CD4-positive, alpha-beta T cell treated with Interleukin-15 for 4 hours (primary cell): ENCODE data around the gene TEX52.
"Not testable (repeated sequence)": the region's sequence is repeated elsewhere in the genome, so short reads cannot be mapped to it uniquely, and the experiment has no call there.

Experiments
- DNase-seq: peaks from one replicate; pipeline ENCODE4 v3.0.0-alpha.2; 2020; ENCODE audit warnings: low spot score

The TEX52 gene

GRCh38 chr12:2857021-2857431 lies at the start of gene TEX52:
Gene TEX52, minus strand, starts transcription at chr12:2857039. Its CDS starts 13 bp downstream, at chr12:2857026.
- DNase-seq: no peak

DNA sequence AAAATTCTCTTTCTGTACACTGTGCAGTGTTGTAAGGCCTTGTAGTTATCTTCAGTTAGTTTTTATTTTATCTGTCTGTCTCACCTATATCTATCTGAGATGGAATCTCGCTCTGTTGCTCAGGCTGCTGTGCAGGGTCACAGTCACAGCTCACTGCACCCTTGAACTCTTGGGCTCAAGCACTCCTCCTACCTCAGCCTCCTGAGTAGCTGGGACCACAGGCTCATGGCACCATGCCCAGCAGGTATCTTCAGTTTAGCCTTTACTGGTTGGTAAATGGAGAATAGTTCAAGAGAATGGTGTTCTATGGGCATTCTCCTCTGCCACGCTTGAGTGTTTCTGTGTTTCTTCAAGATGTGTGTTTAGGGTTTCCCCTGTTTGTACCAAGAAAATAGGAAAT lies 47.4 kb upstream of the TEX52 start:
- no peak for DNase-seq

DNA sequence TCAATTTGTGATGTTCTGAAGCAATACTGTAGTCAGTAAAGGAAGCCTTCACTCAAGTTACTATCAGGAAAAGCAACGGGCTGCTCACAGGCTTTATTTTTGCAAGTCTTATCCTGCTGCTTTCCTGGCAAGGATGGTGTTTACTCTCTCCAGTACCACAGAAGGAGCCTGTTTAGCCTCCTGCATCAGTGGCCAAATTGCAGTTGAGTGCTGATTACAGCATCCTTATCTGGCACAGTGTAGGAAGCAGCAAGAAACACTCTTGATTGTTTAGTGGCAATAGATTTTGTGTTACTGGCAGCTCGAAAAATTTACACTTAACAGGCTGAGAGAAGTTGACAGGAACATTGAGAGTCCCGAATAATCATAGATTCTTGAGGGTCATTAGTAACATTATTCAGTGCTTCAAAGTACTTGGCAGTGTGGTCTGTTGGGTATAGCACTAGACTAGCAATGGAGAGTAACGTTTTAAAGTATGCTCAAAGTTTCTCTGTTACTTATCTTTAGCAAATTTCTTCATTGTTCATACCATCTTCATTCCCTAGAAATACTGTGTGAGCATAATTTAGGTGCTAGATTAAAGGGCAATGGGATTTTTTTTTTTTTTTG lies 45.5 kb upstream of the TEX52 start:
- DNase-seq: no peak

- DNase-seq: no peak
Measured at GRCh38 chr12:2900642-2901041, 43.8 kb upstream of the TEX52 start.

- no peak for DNase-seq
Measured at GRCh38 chr12:2897418-2897817, 40.6 kb upstream of the TEX52 start.

DNA sequence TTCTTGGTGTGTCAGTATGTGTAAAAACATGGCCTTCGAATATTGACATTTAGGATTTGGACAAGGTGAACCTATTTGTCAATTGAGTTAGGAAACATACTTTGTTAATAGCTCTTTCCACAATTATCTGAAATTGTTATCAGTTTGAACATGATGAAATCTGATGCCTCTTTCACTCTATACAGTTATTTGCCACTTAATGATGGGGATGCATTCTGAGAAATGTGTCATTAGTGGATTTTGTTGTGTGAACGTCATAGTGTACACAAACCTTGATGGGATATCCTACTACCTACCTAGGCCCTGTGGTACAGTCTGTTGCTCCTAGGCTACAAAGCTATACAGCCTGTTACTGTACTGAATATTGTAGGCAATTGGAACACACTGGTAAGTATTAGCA lies 38.7 kb upstream of the TEX52 start:
- DNase-seq: no peak

DNA sequence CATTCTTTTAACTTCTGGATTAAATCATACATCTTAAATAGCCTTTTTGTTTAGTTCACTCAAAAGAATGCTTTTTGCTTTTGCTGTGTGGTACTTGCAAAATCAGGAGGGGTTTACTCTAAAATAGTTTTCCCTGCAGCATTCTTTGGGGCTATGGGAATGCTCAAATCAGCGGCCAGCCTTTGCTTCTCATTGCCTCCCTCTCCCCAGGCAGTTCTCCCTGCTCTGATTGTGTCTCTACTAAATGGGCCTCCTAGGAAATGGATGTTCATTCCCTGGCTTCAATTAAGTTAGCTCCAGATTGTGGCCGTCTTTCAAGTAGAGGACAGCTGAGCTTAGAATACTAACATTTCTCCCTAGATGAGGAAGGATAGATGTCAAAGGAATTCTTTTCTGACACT lies 38.2 kb upstream of the TEX52 start:
- no peak for DNase-seq

DNA sequence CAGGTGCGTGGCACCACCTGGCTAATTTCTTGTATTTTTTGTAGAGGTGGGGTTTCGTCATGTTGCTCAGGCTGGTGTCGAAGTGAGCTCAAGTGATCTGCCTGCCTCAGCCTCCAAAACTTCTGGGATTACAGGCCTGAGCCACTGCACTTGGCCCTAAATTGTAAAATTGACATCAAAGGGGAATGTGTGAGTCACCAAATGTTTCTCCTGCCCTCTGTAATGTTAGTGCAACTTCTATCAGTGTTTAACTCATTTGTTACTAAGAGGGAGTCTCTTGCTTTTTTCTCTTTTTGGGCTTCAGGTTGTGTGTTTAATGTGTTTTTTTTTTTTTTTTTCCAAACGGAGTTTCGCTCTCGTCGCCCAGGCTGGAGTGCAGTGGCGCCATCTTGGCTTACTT lies 36.2 kb upstream of the TEX52 start:
- DNase-seq: no peak

GRCh38 chr12:2892246-2892645 lies 35.4 kb upstream of the TEX52 start:
- no peak for DNase-seq

- peak; percentile 18 for DNase-seq
Measured at GRCh38 chr12:2891240-2892053, 34.6 kb upstream of the TEX52 start.

- DNase-seq: peak; percentile 99
Measured at GRCh38 chr12:2890388-2891239, 33.8 kb upstream of the TEX52 start, which contains the start of gene TULP3. Gene TULP3, plus strand, starts transcription at chr12:2890891. Its CDS starts 57 bp downstream, at chr12:2890948.

DNA sequence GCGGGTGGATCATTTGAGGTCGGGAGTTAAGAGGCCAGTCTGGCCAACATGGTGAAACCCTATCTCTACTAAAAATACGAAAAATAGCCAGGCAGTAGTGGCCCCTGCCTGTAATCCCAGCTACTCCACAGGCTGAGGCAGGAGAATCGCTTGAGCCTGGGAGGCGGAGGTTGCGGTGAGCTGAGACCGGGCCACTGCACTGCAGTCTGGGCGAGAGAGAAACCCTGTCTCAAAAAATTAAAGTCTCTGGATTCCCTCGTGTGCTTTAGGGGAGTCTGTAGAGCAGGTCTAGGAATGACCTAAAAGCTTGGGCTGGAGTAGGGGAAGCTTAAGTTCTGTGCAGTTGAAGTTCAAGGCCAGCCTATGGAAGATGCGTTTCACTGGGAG lies 33.2 kb upstream of the TEX52 start:
- DNase-seq: no peak

DNA sequence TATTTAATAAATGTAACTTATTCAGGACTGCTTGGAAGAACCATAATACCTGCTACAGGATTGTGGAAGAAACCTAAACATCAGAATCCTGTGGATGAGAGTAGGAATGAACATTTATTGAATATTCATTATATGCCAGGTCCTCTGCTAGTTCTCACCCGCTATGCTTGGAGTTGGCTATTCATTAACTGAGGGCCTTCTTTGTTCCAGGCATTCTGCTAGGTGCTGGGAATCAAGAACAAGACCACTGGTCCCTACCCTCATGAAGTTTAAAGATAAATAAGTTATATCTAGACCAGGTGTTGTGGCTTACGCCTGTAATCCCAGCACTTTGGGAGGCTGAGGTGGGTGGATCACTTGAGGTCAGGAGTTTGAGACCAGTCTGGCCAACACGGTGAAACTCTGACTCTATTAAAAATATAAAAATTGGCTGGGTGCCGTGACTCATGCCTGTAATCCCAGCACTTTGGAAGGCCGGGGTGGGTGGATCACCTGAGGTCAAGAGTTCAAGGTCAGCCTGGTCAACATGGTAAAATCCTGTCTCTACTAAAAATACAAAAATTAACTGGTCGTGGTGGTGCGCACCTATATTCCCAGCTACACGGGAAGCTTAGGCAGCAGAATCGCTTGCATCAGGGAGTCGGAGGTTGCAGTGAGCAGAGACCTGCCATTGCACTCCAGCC lies 30.1 kb upstream of the TEX52 start:
- DNase-seq: no peak

DNA sequence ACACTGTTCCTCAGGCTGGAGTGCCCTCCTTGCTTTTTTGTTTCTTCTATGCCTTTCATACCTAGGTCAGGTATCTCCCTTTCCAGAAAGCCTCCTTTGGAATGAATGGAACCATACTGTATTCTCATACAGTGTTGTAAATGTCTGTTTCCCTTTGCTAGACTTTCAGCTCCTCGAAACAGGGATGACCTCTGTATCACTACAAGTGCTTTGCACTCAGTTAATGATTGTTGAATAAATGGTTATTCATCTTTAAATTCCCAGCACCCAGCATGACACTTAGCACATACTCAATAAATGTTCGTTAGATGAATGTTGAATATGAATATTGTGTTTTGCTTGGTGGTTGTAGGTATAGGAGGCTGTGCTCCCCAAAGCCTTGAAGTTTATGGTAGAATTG lies 28.0 kb upstream of the TEX52 start:
- no peak for DNase-seq

- peak; percentile 48 for DNase-seq
Measured at GRCh38 chr12:2879853-2880252, 23.0 kb upstream of the TEX52 start.

GRCh38 chr12:2877953-2878732 lies 21.3 kb upstream of the TEX52 start:
- no peak for DNase-seq

DNA sequence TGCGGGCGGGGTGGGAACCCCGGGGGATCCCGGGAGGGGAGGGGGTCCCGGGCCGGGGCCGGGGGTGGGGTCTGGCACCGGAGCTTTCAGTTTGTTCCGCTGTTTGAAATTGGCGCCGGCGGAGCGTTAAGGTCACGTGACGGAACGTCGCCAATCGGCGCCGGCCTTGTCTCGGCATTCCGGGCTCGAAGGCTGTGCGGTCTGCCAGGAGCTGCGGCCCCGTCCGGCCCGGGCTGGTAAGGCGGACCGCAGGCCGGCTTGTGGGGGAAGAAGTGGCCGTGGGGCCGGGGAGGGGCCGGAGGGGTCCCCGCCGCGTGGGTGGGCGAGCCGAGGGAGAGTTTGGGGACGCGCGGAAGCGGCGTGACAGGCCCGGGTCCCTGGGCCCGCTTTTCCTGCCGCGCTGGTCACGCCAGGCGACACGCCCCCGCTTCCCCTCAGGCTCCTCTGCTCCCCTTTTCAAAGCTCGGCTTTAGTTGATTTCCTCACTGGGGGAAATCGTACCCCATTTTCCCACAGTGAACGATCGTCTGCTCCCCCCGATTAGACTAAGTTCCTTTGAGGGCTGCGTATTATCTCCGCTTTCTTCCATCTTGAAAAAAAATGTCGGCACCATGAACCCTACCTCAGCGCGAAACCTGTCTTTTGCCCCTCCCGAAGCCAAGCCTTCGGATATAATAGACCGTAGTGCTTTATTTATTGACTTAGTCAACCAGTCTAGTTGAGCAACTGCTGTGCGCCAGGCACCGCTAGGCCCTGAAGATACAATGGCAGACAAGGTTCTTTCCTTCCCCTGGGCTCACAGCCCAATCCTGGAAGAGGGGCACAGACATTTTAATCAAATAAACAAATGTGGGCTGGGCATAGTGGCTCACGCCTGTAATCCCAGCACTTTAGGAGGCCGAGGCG lies 20.5 kb upstream of the TEX52 start, which contains the start of the genes FOXM1 and RHNO1:
Gene FOXM1 (minus strand): TSS at position 128 of the 906 bp plus-strand sequence. CDS start 2,696 bp downstream, outside the sequence.
Gene RHNO1 (plus strand): TSS at position 177 of the 906 bp plus-strand sequence. CDS start 8,144 bp downstream, outside the sequence.
- DNase-seq: peak; percentile 89

GRCh38 chr12:2876431-2877046 lies 19.7 kb upstream of the TEX52 start:
- no peak for DNase-seq

GRCh38 chr12:2868986-2869632 lies 12.3 kb upstream of the TEX52 start:
- DNase-seq: not testable (repeated sequence)
